Measurements from ENCODE around the gene GABRG3.

The GABRG3 gene

GRCh38 chr15:27123808-27124207, 152.8 kb downstream of the GABRG3 start:
- no peak for TF ChIP-seq CTCF (IDR thresholded peaks at IDR 0.05; ENCODE audit: low read depth, low read length)
- Histone ChIP-seq H3K9me3 (no peaks in the 10 kb centered on the region), H3K4me1 (peaks cover 40% of the 10 kb centered on the region), H3K36me3 (no peaks in the 10 kb centered on the region), H3K4me3 (ENCODE audit: low read depth, low read length) (no peak overlapping the region), H3K27me3 (no peaks in the 10 kb centered on the region)
- no peak for DNase-seq

- DNase-seq = peak; percentile 92
- H3K4me1 ChIP-seq = peaks cover 39% of the 10 kb centered on the region
- no peak overlapping the region for H3K4me3 ChIP-seq (ENCODE audit: low read depth, low read length)
- H3K27me3 ChIP-seq = no peaks in the 10 kb centered on the region
- no peaks in the 10 kb centered on the region for H3K36me3 ChIP-seq
- no peaks in the 10 kb centered on the region for H3K9me3 ChIP-seq
- no peak for TF ChIP-seq CTCF (IDR thresholded peaks at IDR 0.05; ENCODE audit: low read depth, low read length)
These were observed 153.4 kb downstream of the GABRG3 start for GRCh38 chr15:27124287-27124871.

GRCh38 chr15:27125185-27125584, 154.2 kb downstream of the GABRG3 start:
- no peak for DNase-seq
- Histone ChIP-seq H3K4me3 (ENCODE audit: low read depth, low read length) (peak overlapping the region; percentile 0; the same call in 1 of the 2 replicates), H3K27me3 (no peaks in the 10 kb centered on the region), H3K36me3 (no peaks in the 10 kb centered on the region), H3K4me1 (peaks cover 31% of the 10 kb centered on the region), H3K9me3 (no peaks in the 10 kb centered on the region)
- TF ChIP-seq CTCF (IDR thresholded peaks at IDR 0.05; ENCODE audit: low read depth, low read length) = no peak

- Histone ChIP-seq H3K4me3 (ENCODE audit: low read depth, low read length) (no peak overlapping the region), H3K4me1 (peaks cover 19% of the 10 kb centered on the region), H3K27me3 (no peaks in the 10 kb centered on the region), H3K9me3 (no peaks in the 10 kb centered on the region), H3K36me3 (no peaks in the 10 kb centered on the region)
- DNase-seq = no peak
- TF ChIP-seq CTCF (IDR thresholded peaks at IDR 0.05; ENCODE audit: low read depth, low read length) = no peak
These were observed 155.5 kb downstream of the GABRG3 start for GRCh38 chr15:27126449-27126848.

GRCh38 chr15:27127815-27128570, 157.0 kb downstream of the GABRG3 start:
- TF ChIP-seq CTCF (IDR thresholded peaks at IDR 0.05; ENCODE audit: low read depth, low read length) = no peak
- Histone ChIP-seq H3K9me3 (no peaks in the 10 kb centered on the region), H3K27me3 (no peaks in the 10 kb centered on the region), H3K4me1 (peaks cover 9% of the 10 kb centered on the region), H3K4me3 (ENCODE audit: low read depth, low read length) (no peak overlapping the region), H3K36me3 (no peaks in the 10 kb centered on the region)
- DNase-seq = no peak

GRCh38 chr15:27133249-27133648, 162.3 kb downstream of the GABRG3 start:
- Histone ChIP-seq H3K9me3 (no peaks in the 10 kb centered on the region), H3K27me3 (no peaks in the 10 kb centered on the region), H3K4me1 (peaks cover 13% of the 10 kb centered on the region; the same call in 1 of the 2 replicates), H3K4me3 (ENCODE audit: low read depth, low read length) (no peak overlapping the region), H3K36me3 (no peaks in the 10 kb centered on the region)
- DNase-seq = no peak
- no peak for TF ChIP-seq CTCF (IDR thresholded peaks at IDR 0.05; ENCODE audit: low read depth, low read length)
